Adrenal gland (tissue), 12 donors: ENCODE results near the gene U2SURP. TPM values are rescaled to one million over a fixed set of nuclear protein-coding genes. Genes with fewer than 3 reads are reported as not detected.

Source experiments
- DNase-seq, 7 donors: peaks; one replicate each; pipeline ENCODE4 v3.0.0-alpha.2; 2019 to 2020
- H3K27ac ChIP-seq, 5 donors: fragments of 200-600 bp; sonication (generic) in 4 of 5; 1 replicate in 3 of 5; 2 replicates in 2 of 5; pipeline versions ENCODE4 v1.5.1 to v1.8.0; 2016 to 2020; ENCODE audit warnings: mild to moderate bottlenecking in 1 of 5
- H3K27me3 ChIP-seq: fragments of 200-600 bp; 2 replicates; pipeline ENCODE4 v1.8.0; 2021
- H3K36me3 ChIP-seq, 2 donors: fragments of 200-600 bp; replicated peaks in 1 of 2; 1 replicate in 1 of 2; 2 replicates in 1 of 2; pipeline versions ENCODE4 v1.5.1 to v1.8.0; 2018 to 2022
- H3K4me1 ChIP-seq, 2 donors: fragments of 200-600 bp; replicated peaks in 1 of 2; 1 replicate in 1 of 2; 2 replicates in 1 of 2; pipeline versions ENCODE4 v1.5.1 to v1.8.0; 2018 to 2021
- H3K4me3 ChIP-seq, 4 donors: fragments of 200-600 bp; sonication (generic) in 3 of 4; one replicate each; pipeline ENCODE4 v1.5.1; 2016 to 2018
- H3K9me3 ChIP-seq, 3 donors: fragments of 200-600 bp; sonication (generic) in 1 of 3; replicated peaks in 1 of 3; 1 replicate in 2 of 3; 2 replicates in 1 of 3; pipeline versions ENCODE4 v1.5.1 to v1.8.0; 2016 to 2021
- POLR2A ChIP-seq, 2 donors: fragments of 450-650 bp; IDR thresholded peaks; one replicate each; pipeline ENCODE4 v1.6.1; 2017; ENCODE audit warnings: antibody characterized with exemption in 2 of 2, mild to moderate bottlenecking in 2 of 2, moderate library complexity in 1 of 2
- WGBS, 4 donors: extraction: QIAGEN DNeasy Blood & Tissue Kit in 2 of 4; methylation state at CpG; one replicate each; pipeline versions ENCODE4 v1.1.5 to v1.1.7; 2013 to 2017; 5-methylcytosine and 5-hydroxymethylcytosine counted together
- intact Hi-C, 2 donors: fragments of 100-400 bp; cut with DNase I; formaldehyde crosslinking; loops; one replicate each; pipeline versions ENCODE4 v1.14.1 to v1.15.0; 2022 to 2023
- polyA plus RNA-seq, 3 donors: library from polyadenylated mRNA; stranded (reverse); fragments of 200-250 nt in 2 of 3; fragments of 350-450 nt in 1 of 3; fragmentation: Illumina TruSeq in 1 of 3; extraction: RNeasy Lipid Tissue Mini Kit (QIAGEN cat#74804) in 1 of 3; gene quantifications; one replicate each; pipeline ENCODE4 v1.2.3, GENCODE V29; 2013 to 2014
- total RNA-seq, 9 donors: library from RNA; depleted of rRNA in 4 of 9; stranded (reverse); fragments of >200 nt in 4 of 9; fragments of 120-200 nt in 1 of 9; fragmentation: NEBNext Ultra II Directional in 1 of 9; extraction: Animal tissue kit (Norgen Biotek cat#: 25700) in 1 of 9; gene quantifications; one replicate each; pipeline versions ENCODE4 v1.1.0 to v1.2.4, GENCODE V29; 2013 to 2023
- TF ChIP-seq, protein P1 (sequence below), 6 experiments: fragments of 450-650 bp in 4 of 6; fragments of 200-600 bp in 2 of 6; sonication (generic) in 1 of 6; IDR thresholded peaks; 1 replicate in 5 of 6; 2 replicates in 1 of 6; pipeline versions ENCODE4 v1.5.1 to v1.8.0; 2016 to 2021; ENCODE audit warnings: antibody characterized with exemption in 6 of 6, mild to moderate bottlenecking in 2 of 6, moderate library complexity in 1 of 6
- donor health status: healthy with polysubstance abuse.
- donor health status: Bipolar disorder and iron deficiency.
- donor health status: DM: yes; HTN: yes; CAD: no.
- donor health status: DM: no; HTN: no; CAD: no.
- donor health status: DM: no; HTN: no; CAD: no.
- donor health status: DM: yes; HTN: yes; CAD: no.

Gene U2SURP
- total and polyA plus RNA-seq, 12 donors, result 18.6 to 113 (median 56.4) TPM

GRCh38 chr3:143064777-143065176 is 63.4 kb downstream of the U2SURP start:
- Histone ChIP-seq H3K27me3 (no peaks in the 10 kb centered on the region), H3K9me3 (no peaks in the 10 kb centered on the region), H3K4me1 (no peaks in the 10 kb centered on the region), H3K27ac (no peak overlapping the region), H3K36me3 (no peaks in the 10 kb centered on the region), H3K4me3 (no peak overlapping the region)
- 90 to 93% (median 91%) methylated on average over 5 of the region's 5 CpGs for WGBS, 4 donors
- TF ChIP-seq POLR2A (IDR thresholded peaks at IDR 0.05), result no peak
- TF ChIP-seq, protein P1, sequence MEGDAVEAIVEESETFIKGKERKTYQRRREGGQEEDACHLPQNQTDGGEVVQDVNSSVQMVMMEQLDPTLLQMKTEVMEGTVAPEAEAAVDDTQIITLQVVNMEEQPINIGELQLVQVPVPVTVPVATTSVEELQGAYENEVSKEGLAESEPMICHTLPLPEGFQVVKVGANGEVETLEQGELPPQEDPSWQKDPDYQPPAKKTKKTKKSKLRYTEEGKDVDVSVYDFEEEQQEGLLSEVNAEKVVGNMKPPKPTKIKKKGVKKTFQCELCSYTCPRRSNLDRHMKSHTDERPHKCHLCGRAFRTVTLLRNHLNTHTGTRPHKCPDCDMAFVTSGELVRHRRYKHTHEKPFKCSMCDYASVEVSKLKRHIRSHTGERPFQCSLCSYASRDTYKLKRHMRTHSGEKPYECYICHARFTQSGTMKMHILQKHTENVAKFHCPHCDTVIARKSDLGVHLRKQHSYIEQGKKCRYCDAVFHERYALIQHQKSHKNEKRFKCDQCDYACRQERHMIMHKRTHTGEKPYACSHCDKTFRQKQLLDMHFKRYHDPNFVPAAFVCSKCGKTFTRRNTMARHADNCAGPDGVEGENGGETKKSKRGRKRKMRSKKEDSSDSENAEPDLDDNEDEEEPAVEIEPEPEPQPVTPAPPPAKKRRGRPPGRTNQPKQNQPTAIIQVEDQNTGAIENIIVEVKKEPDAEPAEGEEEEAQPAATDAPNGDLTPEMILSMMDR (IDR thresholded peaks at IDR 0.05), result no peak
- no peak for DNase-seq
- intact Hi-C loops, result no loop called here

DNA sequence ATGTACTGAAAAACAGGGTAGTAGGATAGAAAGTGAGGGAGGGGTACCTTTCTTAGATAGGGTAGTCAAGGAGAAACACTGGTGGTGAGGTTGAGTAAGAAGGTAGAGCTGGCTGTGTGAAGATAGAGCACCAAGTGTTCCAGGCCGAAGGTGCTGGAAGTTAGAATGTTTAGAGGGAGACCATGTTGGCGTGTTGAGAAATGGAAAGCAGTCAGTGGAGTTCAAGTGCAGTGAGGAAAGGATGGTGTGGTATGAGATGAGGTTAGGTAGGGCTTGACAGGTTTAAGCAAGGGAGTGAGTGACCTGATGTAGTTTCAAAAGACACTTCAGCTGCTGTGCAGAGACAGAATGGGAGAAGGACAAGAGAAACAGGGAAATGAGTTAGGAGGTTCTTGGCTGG is 64.0 kb downstream of the U2SURP start:
- TF ChIP-seq, protein P1 (IDR thresholded peaks at IDR 0.05), result no peak
- TF ChIP-seq POLR2A (IDR thresholded peaks at IDR 0.05), result no peak
- H3K9me3 ChIP-seq, result no peaks in the 10 kb centered on the region
- WGBS, 4 donors, result 97 to 100% (median 98%) methylated on average over 2 of the region's 2 CpGs
- no peaks in the 10 kb centered on the region for H3K4me1 ChIP-seq
- no peak overlapping the region for H3K4me3 ChIP-seq
- H3K27ac ChIP-seq, result no peak overlapping the region
- no peaks in the 10 kb centered on the region for H3K36me3 ChIP-seq
- no peak for DNase-seq
- intact Hi-C loops, result no loop called here
- H3K27me3 ChIP-seq, result no peaks in the 10 kb centered on the region

- Histone ChIP-seq H3K4me1 (no peaks in the 10 kb centered on the region), H3K4me3 (no peak overlapping the region), H3K27ac (no peak overlapping the region), H3K27me3 (no peaks in the 10 kb centered on the region), H3K9me3 (no peaks in the 10 kb centered on the region), H3K36me3 (no peaks in the 10 kb centered on the region)
- WGBS, 4 donors, result 74 to 80% (median 76%) methylated on average over 4 of the region's 4 CpGs
- no peak for TF ChIP-seq POLR2A (IDR thresholded peaks at IDR 0.05)
- TF ChIP-seq, protein P1 (IDR thresholded peaks at IDR 0.05), result no peak
- no peak for DNase-seq
- intact Hi-C loops, result no loop called here
Observed at GRCh38 chr3:143066033-143066432, 64.7 kb downstream of the U2SURP start.

- H3K9me3 ChIP-seq, result no peaks in the 10 kb centered on the region
- H3K4me1 ChIP-seq, result no peaks in the 10 kb centered on the region
- H3K4me3 ChIP-seq, result no peak overlapping the region
- no peaks in the 10 kb centered on the region for H3K36me3 ChIP-seq
- no peak for DNase-seq
- WGBS, 4 donors, result 87 to 90% (median 88%) methylated on average over 3 of the region's 3 CpGs
- intact Hi-C loops, result no loop called here
- H3K27ac ChIP-seq, result no peak overlapping the region
- TF ChIP-seq, protein P1 (IDR thresholded peaks at IDR 0.05), result no peak
- TF ChIP-seq POLR2A (IDR thresholded peaks at IDR 0.05), result no peak
- no peaks in the 10 kb centered on the region for H3K27me3 ChIP-seq
Observed at GRCh38 chr3:143067201-143067600, 65.8 kb downstream of the U2SURP start.
